Tibial nerve (tissue), 4 donors: ENCODE results near the gene CDKN1C.

Experiments used
- CTCF ChIP-seq, 5 experiments: fragments of 200-600 bp in 3 of 5; fragments of 450-650 bp in 2 of 5; sonication (generic) in 3 of 5; IDR thresholded peaks; one replicate each; pipeline ENCODE4 v1.5.1; 2016 to 2019; ENCODE audit warnings: antibody characterized with exemption in 5 of 5, mild to moderate bottlenecking in 3 of 5, moderate library complexity in 2 of 5
- EP300 ChIP-seq, 2 donors: sonication (generic); formaldehyde crosslinking; IDR thresholded peaks; one replicate each; pipeline ENCODE4 v1.6.1; 2017; ENCODE audit warnings: antibody characterized with exemption in 2 of 2, mild to moderate bottlenecking in 1 of 2
- POLR2A ChIP-seq, 2 donors: fragments of 450-650 bp; IDR thresholded peaks; one replicate each; pipeline ENCODE4 v1.6.1; 2017; ENCODE audit warnings: antibody characterized with exemption in 2 of 2, mild to moderate bottlenecking in 2 of 2, moderate library complexity in 2 of 2

- TF ChIP-seq CTCF (IDR thresholded peaks at IDR 0.05) (no peak), POLR2A (IDR thresholded peaks at IDR 0.05) (no peak), EP300 (IDR thresholded peaks at IDR 0.05) (no peak)
Observed at GRCh38 chr11:2910401-2910955, 24.9 kb upstream of the CDKN1C start.
